Measurements from ENCODE around the gene CDH4. TPM values are rescaled to one million over a fixed set of nuclear protein-coding genes. Genes with fewer than 3 reads are reported as not detected.

The CDH4 gene
- total and polyA plus RNA-seq, 9 of the 15 experiments (the other 6 are each of a cell fraction or from before 2014, with no cell fraction given), result 0.04 TPM; not detected in 8

DNA sequence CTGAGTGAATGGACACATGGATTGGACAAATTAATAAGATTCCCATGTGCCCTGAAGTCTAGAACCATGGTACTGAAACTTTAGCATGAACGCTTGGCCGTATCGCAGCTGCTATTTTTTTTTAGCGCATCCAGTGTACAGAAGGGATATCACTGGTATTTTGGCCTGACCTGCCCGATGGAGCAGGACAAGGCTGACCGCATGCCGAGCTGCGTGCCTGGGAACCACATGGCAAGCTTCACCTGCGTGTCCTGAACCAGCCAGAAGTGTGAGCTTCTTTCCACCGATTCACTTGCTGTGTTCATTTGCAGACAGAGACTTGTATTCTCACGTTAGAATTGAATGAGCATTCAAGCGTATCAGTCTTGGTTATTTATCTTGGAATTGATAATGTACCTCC is 145.7 kb downstream of the CDH4 start:
- no peak overlapping the region for H3K4me3 ChIP-seq
- peaks cover 6 to 43% of the 10 kb centered on the region in 2 experiments; a peak in 3 of 5 replicates for H3K27me3 ChIP-seq (ENCODE audit: control insufficient read depth in 2 of 2, insufficient read depth in 2 of 2, low read length in 2 of 2)
- CTCF ChIA-PET (ENCODE audit: low intra/inter-chr PET ratio), result no interaction called here
- BruUV-seq (replicated peaks), result no TSS peak
- no peaks in the 10 kb centered on the region for H3K36me3 ChIP-seq (ENCODE audit: control insufficient read depth, insufficient read depth, low read length)
- intact Hi-C loops (cut with micrococcal nuclease) (no loop called here), in situ Hi-C loops (cut with MboI) (no loop called here)
- POLR2A ChIA-PET, result interaction anchor here (0.6 kb wide), 1 partner anchor 227 kb away, joined by 4 read pairs; no protein-coding TSS in a partner anchor
- H2AFZ ChIP-seq (ENCODE audit: low read depth, low read length), result no peak overlapping the region
- no peaks in the 10 kb centered on the region for H4K20me1 ChIP-seq (replicated peaks; ENCODE audit: control insufficient read depth, insufficient read depth, low read length)
- TF ChIP-seq NFE2L1 (tag; IDR thresholded peaks at IDR 0.05; ENCODE audit: borderline replicate concordance, low read depth), result no peak
- TF ChIP-seq, protein P1, sequence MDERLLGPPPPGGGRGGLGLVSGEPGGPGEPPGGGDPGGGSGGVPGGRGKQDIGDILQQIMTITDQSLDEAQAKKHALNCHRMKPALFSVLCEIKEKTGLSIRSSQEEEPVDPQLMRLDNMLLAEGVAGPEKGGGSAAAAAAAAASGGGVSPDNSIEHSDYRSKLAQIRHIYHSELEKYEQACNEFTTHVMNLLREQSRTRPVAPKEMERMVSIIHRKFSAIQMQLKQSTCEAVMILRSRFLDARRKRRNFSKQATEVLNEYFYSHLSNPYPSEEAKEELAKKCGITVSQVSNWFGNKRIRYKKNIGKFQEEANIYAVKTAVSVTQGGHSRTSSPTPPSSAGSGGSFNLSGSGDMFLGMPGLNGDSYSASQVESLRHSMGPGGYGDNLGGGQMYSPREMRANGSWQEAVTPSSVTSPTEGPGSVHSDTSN (CRISPR knock-in tag; IDR thresholded peaks at IDR 0.05; ENCODE audit: low read depth), result no peak
- TF ChIP-seq, protein P1 (tag; conservative IDR thresholded peaks at IDR 0.05; ENCODE audit: low read depth), result no peak
- TF ChIP-seq KDM2B (CRISPR knock-in tag; IDR thresholded peaks at IDR 0.05), result no peak
- no peak for TF ChIP-seq MED1 (CRISPR knock-in tag; IDR thresholded peaks at IDR 0.05; ENCODE audit: borderline replicate concordance)
- no peak for TF ChIP-seq EGR1 (conservative IDR thresholded peaks at IDR 0.05)
- TF ChIP-seq IFI16 (CRISPR knock-in tag; IDR thresholded peaks at IDR 0.05), result no peak
- TF ChIP-seq, protein P2, sequence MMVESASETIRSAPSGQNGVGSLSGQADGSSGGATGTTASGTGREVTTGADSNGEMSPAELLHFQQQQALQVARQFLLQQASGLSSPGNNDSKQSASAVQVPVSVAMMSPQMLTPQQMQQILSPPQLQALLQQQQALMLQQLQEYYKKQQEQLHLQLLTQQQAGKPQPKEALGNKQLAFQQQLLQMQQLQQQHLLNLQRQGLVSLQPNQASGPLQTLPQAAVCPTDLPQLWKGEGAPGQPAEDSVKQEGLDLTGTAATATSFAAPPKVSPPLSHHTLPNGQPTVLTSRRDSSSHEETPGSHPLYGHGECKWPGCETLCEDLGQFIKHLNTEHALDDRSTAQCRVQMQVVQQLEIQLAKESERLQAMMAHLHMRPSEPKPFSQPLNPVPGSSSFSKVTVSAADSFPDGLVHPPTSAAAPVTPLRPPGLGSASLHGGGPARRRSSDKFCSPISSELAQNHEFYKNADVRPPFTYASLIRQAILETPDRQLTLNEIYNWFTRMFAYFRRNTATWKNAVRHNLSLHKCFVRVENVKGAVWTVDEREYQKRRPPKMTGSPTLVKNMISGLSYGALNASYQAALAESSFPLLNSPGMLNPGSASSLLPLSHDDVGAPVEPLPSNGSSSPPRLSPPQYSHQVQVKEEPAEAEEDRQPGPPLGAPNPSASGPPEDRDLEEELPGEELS (CRISPR knock-in tag; IDR thresholded peaks at IDR 0.05; ENCODE audit: borderline replicate concordance), result no peak
- TF ChIP-seq FOXJ2 (tag; IDR thresholded peaks at IDR 0.05), result no peak
- no peak for TF ChIP-seq POLR3A (IDR thresholded peaks at IDR 0.05; ENCODE audit: borderline replicate concordance, extremely low read depth, insufficient read depth, insufficient read length)
- TF ChIP-seq, protein P3, sequence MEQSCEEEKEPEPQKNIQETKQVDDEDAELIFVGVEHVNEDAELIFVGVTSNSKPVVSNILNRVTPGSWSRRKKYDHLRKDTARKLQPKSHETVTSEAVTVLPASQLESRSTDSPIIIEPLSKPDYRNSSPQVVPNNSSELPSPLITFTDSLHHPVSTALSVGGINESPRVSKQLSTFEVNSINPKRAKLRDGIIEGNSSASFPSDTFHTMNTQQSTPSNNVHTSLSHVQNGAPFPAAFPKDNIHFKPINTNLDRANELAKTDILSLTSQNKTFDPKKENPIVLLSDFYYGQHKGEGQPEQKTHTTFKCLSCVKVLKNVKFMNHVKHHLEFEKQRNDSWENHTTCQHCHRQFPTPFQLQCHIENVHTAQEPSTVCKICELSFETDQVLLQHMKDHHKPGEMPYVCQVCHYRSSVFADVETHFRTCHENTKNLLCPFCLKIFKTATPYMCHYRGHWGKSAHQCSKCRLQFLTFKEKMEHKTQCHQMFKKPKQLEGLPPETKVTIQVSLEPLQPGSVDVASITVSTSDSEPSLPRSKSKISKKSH (CRISPR knock-in tag; IDR thresholded peaks at IDR 0.05), result no peak
- TF ChIP-seq HMG20A (CRISPR knock-in tag; conservative IDR thresholded peaks at IDR 0.05), result no peak
- no peak for TF ChIP-seq STAT5B (CRISPR knock-in tag; IDR thresholded peaks at IDR 0.05)
- TF ChIP-seq MTA3 (IDR thresholded peaks at IDR 0.05; ENCODE audit: borderline replicate concordance), result no peak
- no peak for TF ChIP-seq MYBL2 (IDR thresholded peaks at IDR 0.05; ENCODE audit: low read depth)
- TF ChIP-seq MYBL2 (CRISPR knock-in tag; IDR thresholded peaks at IDR 0.05; ENCODE audit: borderline replicate concordance), result no peak
- no peak for ATAC-seq
- FAIRE-seq, result no peak
- WGBS (ENCODE audit: insufficient coverage, low coverage, missing lambda C conversion rate), result under 1% methylated on average over 12 of the region's 12 CpGs
- no peak for DNase-seq (ENCODE audit: extremely low read depth in 1 of 4, low spot score in 3 of 4)
- no peaks in the 10 kb centered on the region for H3K9me3 ChIP-seq (replicated peaks; ENCODE audit: control insufficient read depth, insufficient read depth, low read depth, low read length)
- no peak overlapping the region for H3K4me2 ChIP-seq (ENCODE audit: insufficient read depth, low read length)
- no peak overlapping the region for H3K9ac ChIP-seq (ENCODE audit: insufficient read depth in 1 of 2, low read depth in 2 of 2, low read length in 2 of 2)
- no peak overlapping the region for H3K27ac ChIP-seq (ENCODE audit: extremely low read depth, low read depth, low read length)
- H3K9me1 ChIP-seq (ENCODE audit: control insufficient read depth, insufficient read depth, low read length), result peaks cover 4% of the 10 kb centered on the region
- H3K79me2 ChIP-seq (ENCODE audit: control insufficient read depth, insufficient read depth, low read length), result no peaks in the 10 kb centered on the region
- H3K4me1 ChIP-seq (replicated peaks in 1 of 2; ENCODE audit: control insufficient read depth in 2 of 2, insufficient read depth in 2 of 2, low read length in 2 of 2), result no peaks in the 10 kb centered on the region
